PC-3 (cell line): Measurements from ENCODE around the gene HIVEP3.

Source experiments
- CTCF ChIP-seq: fragments of 300-600 bp; sonication (generic); conservative IDR thresholded peaks from 2 replicates; pipeline ENCODE4 v1.5.1; 2017; ENCODE audit warnings: antibody characterized with exemption, low read depth, mild to moderate bottlenecking, low read length
- EZH2 ChIP-seq: fragments of 300-600 bp; sonication (generic); IDR thresholded peaks from one replicate; pipeline ENCODE4 v1.6.1; 2017; ENCODE audit warnings: antibody characterized with exemption, mild to moderate bottlenecking, low read length; ENCODE audit not compliant: unreplicated experiment

- TF ChIP-seq CTCF = no peak
- TF ChIP-seq EZH2 = no peak
Observed at GRCh38 chr1:41668054-41668660, 250.6 kb downstream of the HIVEP3 start.
